ENCODE data around the gene KCNH1. TPM values are rescaled to one million over a fixed set of nuclear protein-coding genes. Genes with fewer than 3 reads are reported as not detected.

KCNH1 gene
- total RNA-seq, 1 experiment from 2014 or later, result not detected

DNA sequence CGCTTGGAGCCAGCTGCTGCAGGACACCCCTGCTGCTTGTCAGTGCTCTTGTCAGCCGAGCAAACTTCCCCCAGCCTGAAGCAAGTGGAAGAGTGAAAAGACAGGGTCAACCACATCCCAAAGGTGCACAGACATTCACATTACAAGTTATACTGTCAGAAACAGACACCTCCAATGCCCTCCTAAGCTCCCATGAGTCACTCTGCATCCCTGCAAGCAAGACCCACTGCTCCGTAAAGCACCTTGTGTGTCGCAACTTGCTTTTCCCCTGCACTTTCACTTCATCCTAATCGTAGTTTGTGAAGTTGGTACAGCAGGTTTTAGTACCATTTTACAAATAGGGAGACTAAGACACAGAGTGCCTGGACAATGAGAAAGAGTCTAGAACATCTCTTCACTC lies 51.1 kb downstream of the KCNH1 start:
- ChIA-PET POLR2A (no interaction called here), CTCF (no interaction called here), RAD21 (ENCODE audit: low non-redundant PET in 1 of 2, low total read pairs in 2 of 2, uncharacterized antibody in 2 of 2, unreplicated experiment in 2 of 2) (no interaction called here)
- Histone ChIP-seq H4K20me1 (ENCODE audit: insufficient read depth) (no peaks in the 10 kb centered on the region), H3K4me3 (replicated peaks in 1 of 2; ENCODE audit: low read depth in 1 of 2, low read length in 2 of 2) (no peak overlapping the region), H3K9me2 (ENCODE audit: insufficient read depth) (no peaks in the 10 kb centered on the region), H3K27ac (ENCODE audit: low read depth, low read length) (no peak overlapping the region), H3K4me2 (ENCODE audit: low read length) (no peak overlapping the region), H3K9me3 (ENCODE audit: control insufficient read depth in 1 of 2, insufficient read depth in 1 of 2, low read depth in 1 of 2, low read length in 2 of 2) (no peaks in the 10 kb centered on the region), H3K36me3 (ENCODE audit: control insufficient read depth in 1 of 2, insufficient read depth in 2 of 2, low read length in 2 of 2) (no peaks in the 10 kb centered on the region), H3K79me2 (ENCODE audit: insufficient read depth, low read length) (no peaks in the 10 kb centered on the region), H3K9ac (ENCODE audit: low read length) (no peak overlapping the region), H2AFZ (ENCODE audit: low read depth, low read length, poor library complexity, severe bottlenecking) (no peak overlapping the region), H3K27me3 (ENCODE audit: insufficient read depth, low read length) (peaks cover 34% of the 10 kb centered on the region), H3K4me1 (ENCODE audit: control insufficient read depth in 1 of 2, insufficient read depth in 2 of 2, low read length in 2 of 2) (no peaks in the 10 kb centered on the region)
- ATAC-seq, result no peak; the same call in 1 of the 2 replicates
- intact Hi-C loops (cut with micrococcal nuclease), result no loop called here
- TF ChIP-seq, protein P1, sequence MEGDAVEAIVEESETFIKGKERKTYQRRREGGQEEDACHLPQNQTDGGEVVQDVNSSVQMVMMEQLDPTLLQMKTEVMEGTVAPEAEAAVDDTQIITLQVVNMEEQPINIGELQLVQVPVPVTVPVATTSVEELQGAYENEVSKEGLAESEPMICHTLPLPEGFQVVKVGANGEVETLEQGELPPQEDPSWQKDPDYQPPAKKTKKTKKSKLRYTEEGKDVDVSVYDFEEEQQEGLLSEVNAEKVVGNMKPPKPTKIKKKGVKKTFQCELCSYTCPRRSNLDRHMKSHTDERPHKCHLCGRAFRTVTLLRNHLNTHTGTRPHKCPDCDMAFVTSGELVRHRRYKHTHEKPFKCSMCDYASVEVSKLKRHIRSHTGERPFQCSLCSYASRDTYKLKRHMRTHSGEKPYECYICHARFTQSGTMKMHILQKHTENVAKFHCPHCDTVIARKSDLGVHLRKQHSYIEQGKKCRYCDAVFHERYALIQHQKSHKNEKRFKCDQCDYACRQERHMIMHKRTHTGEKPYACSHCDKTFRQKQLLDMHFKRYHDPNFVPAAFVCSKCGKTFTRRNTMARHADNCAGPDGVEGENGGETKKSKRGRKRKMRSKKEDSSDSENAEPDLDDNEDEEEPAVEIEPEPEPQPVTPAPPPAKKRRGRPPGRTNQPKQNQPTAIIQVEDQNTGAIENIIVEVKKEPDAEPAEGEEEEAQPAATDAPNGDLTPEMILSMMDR (IDR thresholded peaks at IDR 0.05 in 2 of 3, conservative IDR thresholded peaks at IDR 0.05 in 1 of 3; ENCODE audit: borderline replicate concordance in 1 of 3, insufficient read depth in 1 of 3, low read depth in 2 of 3, low read length in 2 of 3), result no peak
- TF ChIP-seq SIN3A (IDR thresholded peaks at IDR 0.05; ENCODE audit: low read depth) (no peak), EZH2 (IDR thresholded peaks at IDR 0.05) (no peak), EGR1 (IDR thresholded peaks at IDR 0.05; ENCODE audit: low read depth) (no peak), CEBPB (IDR thresholded peaks at IDR 0.05; ENCODE audit: low read depth) (no peak), SRF (IDR thresholded peaks at IDR 0.05; ENCODE audit: low read depth) (no peak), TCF7L2 (IDR thresholded peaks at IDR 0.05; ENCODE audit: borderline replicate concordance, extremely low read depth, insufficient read depth, insufficient read length) (no peak), YY1 (IDR thresholded peaks at IDR 0.05; ENCODE audit: extremely low read depth, insufficient replicate concordance, low read depth, low read length) (no peak), SP1 (IDR thresholded peaks at IDR 0.05; ENCODE audit: low read depth) (no peak), JUND (IDR thresholded peaks at IDR 0.05) (no peak), ZNF274 (IDR thresholded peaks at IDR 0.05; ENCODE audit: low read depth, low read length) (no peak), FOSL1 (IDR thresholded peaks at IDR 0.05; ENCODE audit: low read depth) (no peak), POLR2A (IDR thresholded peaks at IDR 0.05; ENCODE audit: borderline replicate concordance, extremely low read depth, insufficient read depth, insufficient read length) (no peak), ELF1 (IDR thresholded peaks at IDR 0.05; ENCODE audit: borderline replicate concordance, low read depth) (no peak), ZFX (IDR thresholded peaks at IDR 0.05) (no peak), REST (IDR thresholded peaks at IDR 0.05; ENCODE audit: low read depth) (no peak), POLR2AphosphoS5 (IDR thresholded peaks at IDR 0.05; ENCODE audit: low read depth, low read length) (no peak), ZBTB33 (IDR thresholded peaks at IDR 0.05; ENCODE audit: extremely low read depth, insufficient replicate concordance, low read length) (no peak)
- TF ChIP-seq, protein P2, sequence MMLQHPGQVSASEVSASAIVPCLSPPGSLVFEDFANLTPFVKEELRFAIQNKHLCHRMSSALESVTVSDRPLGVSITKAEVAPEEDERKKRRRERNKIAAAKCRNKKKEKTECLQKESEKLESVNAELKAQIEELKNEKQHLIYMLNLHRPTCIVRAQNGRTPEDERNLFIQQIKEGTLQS (IDR thresholded peaks at IDR 0.05), result no peak
- TF ChIP-seq, protein P3, sequence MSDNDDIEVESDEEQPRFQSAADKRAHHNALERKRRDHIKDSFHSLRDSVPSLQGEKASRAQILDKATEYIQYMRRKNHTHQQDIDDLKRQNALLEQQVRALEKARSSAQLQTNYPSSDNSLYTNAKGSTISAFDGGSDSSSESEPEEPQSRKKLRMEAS (IDR thresholded peaks at IDR 0.05), result no peak
- no peak for DNase-seq (ENCODE audit: low read depth, low spot score)
- no TSS peak for BruUV-seq (replicated peaks)

Measured in HCT116 (cell line).